ENCODE measurements around the gene IER5.

Gene IER5

DNA sequence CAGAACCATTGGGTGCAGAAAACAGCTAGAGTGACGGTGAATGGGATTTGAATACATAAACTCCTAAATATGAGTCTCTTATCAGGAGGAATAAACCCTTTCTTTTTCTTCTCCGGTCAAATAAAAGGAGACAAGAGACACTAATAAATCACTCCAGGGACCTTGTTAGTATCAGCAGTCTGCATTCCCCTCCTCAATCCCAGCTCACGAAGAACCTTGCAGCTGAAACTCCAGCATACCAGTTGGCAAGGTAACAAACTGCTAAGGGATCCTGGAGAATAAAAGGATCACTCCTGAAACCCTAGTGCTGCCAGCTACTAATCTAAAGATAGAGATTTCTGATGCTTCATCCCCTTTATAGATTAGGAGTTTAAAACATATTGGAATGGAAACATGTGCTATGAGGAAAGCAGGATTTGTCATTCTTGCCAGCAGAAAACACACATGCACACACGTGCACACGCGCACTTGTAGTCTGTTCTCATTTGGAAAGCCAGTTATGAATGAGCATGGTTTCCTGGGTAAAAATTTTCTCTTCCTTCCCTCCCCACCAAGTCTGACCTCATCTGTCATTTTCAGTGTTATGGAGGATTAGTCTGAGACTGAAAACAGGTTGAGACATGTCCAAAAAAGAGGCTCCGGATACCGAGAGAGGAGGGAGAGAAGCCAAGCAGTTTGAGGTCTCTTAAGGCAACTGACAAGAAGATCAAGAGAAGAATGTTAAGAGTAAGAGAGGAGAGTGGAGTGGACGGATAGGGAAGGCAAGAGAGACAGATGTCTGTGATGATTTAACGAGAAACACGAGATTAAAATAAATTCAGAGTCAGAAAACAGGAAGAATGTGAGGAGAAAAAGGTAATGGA is 10.9 kb downstream of the IER5 start:
- TF ChIP-seq, protein P1, sequence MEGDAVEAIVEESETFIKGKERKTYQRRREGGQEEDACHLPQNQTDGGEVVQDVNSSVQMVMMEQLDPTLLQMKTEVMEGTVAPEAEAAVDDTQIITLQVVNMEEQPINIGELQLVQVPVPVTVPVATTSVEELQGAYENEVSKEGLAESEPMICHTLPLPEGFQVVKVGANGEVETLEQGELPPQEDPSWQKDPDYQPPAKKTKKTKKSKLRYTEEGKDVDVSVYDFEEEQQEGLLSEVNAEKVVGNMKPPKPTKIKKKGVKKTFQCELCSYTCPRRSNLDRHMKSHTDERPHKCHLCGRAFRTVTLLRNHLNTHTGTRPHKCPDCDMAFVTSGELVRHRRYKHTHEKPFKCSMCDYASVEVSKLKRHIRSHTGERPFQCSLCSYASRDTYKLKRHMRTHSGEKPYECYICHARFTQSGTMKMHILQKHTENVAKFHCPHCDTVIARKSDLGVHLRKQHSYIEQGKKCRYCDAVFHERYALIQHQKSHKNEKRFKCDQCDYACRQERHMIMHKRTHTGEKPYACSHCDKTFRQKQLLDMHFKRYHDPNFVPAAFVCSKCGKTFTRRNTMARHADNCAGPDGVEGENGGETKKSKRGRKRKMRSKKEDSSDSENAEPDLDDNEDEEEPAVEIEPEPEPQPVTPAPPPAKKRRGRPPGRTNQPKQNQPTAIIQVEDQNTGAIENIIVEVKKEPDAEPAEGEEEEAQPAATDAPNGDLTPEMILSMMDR (IDR thresholded peaks at IDR 0.05; ENCODE audit: low read depth, low read length): no peak
- H3K4me3 ChIP-seq (ENCODE audit: low read depth, low read length): no peak overlapping the region

DNA sequence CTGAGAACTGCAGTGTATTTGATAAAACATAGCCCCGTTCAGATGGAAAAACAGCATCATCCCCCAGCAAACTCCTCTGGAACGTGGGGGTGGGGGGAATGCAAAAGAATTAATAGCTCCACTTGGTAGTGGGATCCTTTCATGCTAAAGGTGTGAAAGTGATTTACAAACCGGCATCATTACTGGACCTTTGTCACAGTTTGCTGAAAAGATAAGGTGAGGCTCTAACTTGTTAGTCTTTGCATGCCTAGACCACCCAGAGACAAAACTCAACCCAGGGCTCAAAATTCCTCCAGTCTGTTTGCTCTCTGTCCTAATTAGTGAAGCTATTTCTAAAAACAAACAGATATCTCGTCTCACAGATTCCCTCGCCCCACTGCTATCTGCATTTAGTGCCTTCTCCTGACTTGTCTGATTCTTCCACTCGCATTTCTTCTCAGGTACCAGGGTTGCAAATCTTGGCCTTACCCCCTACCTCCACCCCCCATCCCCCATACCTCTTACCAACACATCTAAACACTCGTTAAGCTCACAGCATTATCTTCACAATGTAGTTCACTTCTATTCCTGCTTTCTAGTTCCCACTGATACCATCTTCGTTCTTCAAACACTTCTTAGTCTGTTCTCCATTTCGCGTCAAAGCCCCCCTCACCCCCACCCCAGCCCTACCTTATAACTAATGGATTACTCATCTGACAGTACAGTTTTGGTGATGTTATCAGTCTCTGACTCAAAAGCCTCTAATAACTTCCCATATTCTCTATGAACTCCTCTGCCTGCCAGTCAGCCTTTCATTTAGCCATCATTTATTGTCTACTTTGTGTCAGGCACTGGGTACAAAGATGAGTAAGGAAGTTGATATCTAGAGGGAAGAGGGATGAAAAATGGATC is 11.8 kb downstream of the IER5 start:
- H3K4me3 ChIP-seq (ENCODE audit: low read depth, low read length): no peak overlapping the region

DNA sequence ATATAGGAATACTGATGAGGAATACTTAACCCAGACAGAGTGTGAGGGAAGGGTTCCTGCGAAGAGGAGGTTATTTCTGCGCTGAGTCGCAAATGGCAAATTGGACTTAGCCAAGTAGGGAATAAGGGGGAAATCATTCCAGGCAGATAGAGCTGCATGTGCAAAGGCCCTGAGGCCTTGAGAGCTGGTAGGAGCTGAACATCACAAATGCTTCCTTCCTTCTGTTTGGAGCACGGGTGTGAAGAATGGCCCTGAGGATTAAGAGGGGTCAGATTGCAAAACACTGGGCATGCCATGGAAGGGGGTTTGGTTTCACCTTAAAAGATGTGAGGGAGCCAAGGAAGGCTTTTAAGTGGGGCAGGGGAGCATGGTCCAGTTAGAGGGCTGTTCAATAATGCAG is 12.4 kb downstream of the IER5 start:
- H3K4me3 ChIP-seq (ENCODE audit: low read depth, low read length): no peak overlapping the region
- TF ChIP-seq, protein P1 (IDR thresholded peaks at IDR 0.05; ENCODE audit: low read depth, low read length): no peak

More for the DNA sequence above, 11.8 kb downstream of the IER5 start:
- TF ChIP-seq, protein P1 (IDR thresholded peaks at IDR 0.05; ENCODE audit: low read depth, low read length): no peak

DNA sequence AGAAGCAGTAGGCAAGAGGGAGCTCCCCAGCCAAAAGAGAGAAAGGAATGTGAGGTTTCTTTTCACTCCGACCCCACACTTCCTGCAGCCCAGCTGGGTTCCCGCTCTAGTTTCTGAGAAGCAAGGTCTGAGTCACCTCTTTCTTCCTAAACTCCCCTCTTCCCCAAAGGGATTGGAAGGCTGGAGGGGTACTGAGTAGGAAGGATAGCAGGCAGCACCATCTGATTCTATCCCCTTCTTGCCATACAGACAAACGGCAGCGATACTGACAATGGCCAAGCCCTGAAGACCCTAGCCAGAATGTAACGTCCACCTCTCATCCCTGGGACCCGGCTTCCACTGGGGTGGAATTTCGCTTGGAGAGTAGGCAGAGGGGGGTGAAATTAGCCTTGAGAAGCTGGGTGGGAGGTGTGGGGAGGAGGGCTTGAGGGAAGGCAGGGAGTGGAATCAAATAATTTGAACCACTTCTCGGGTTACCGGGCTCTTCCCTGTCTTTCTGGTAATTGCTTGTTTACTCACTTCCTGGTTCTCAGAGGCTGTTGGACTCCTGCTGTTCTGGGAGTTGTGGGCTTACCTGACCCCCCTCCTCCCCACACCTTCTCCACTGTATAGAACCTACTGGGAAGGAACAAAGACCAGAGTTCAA is 13.2 kb downstream of the IER5 start:
- TF ChIP-seq, protein P1 (IDR thresholded peaks at IDR 0.05; ENCODE audit: low read depth, low read length): no peak
- peak overlapping the region; percentile 19 for H3K4me3 ChIP-seq (ENCODE audit: low read depth, low read length)

DNA sequence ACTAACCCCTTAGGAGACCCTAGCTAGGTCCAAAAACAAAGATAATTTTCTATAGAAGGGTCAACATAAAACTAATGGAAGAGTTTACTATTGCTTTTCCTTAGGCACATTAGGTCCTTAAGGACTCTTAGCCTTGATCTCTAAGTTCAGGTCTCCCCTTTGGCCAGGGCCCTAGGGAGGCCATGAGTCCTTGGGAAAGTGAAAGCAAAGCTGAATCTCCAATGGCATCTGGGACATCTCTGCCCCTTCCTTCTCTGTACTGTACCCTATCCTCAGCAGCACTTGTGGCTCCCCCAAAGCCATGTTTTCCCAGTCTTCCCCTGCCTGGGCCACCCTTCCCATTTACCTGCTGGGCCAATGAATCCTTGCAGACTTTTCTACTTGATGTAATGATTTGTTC is 14.3 kb downstream of the IER5 start:
- peak overlapping the region; percentile 5; the same call in 1 of the 2 replicates for H3K4me3 ChIP-seq (ENCODE audit: low read depth, low read length)
- TF ChIP-seq, protein P1 (IDR thresholded peaks at IDR 0.05; ENCODE audit: low read depth, low read length): no peak

DNA sequence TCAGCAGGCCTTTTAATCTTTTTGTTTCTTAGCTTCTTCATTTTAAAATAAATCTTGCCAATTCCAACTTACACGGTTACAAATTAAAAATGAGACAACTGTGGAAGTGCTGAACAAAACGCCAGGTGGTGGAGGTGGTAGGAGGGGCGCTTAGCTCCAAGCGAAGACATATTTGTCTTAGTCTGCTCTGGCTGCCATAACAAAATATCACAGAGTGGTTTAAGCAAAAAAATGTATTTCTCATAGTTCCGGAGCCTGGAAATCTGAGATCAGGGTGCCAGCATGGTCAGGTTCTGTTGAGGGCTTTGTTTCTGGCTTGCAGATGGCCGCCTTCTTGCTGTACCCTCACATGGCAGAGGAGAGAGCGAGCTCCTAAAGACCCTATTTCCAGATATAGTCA is 14.9 kb downstream of the IER5 start:
- no peak overlapping the region for H3K4me3 ChIP-seq (ENCODE audit: low read depth, low read length)
- TF ChIP-seq, protein P1 (IDR thresholded peaks at IDR 0.05; ENCODE audit: low read depth, low read length): no peak
